H1 (cell line): ENCODE data around the gene NRROS. TPM values are rescaled to one million over a fixed set of nuclear protein-coding genes. Genes with fewer than 3 reads are reported as not detected.

ENCODE experiments used
- CTBP2 ChIP-seq: IDR thresholded peaks from 2 replicates; pipeline ENCODE4 v1.7.0; 2011; ENCODE audit warnings: borderline replicate concordance, mild to moderate bottlenecking, moderate library complexity, mixed read lengths, low read length; ENCODE audit not compliant: insufficient read depth, insufficient read length
- GTF2F1 ChIP-seq: IDR thresholded peaks from 2 replicates; pipeline ENCODE4 v1.6.1; 2012; ENCODE audit warnings: low read depth, low read length, improper control_type of control experiment, borderline replicate concordance
- TEAD4 ChIP-seq: IDR thresholded peaks from 2 replicates; pipeline ENCODE4 v1.6.1; 2012; ENCODE audit warnings: low read depth, low read length, inconsistent platforms, mixed read lengths
- polyA plus RNA-seq, 7 experiments: library from polyadenylated mRNA; depleted of rRNA in 3 of 7; stranded (reverse) in 5 of 7; unstranded in 2 of 7; fragments of >200 nt in 5 of 7; fragments of 200-250 nt in 2 of 7; gene quantifications; 1 replicate in 5 of 7; 2 replicates in 1 of 7; 4 replicates in 1 of 7; pipeline versions ENCODE4 v1.2.1 to v1.2.3, GENCODE V29; 2011 to 2013; ENCODE audit warnings: missing spikeins in 2 of 7, mixed read lengths in 2 of 7
- total RNA-seq: library from RNA; stranded (reverse); fragmentation: NEBNext Ultra II Directional; extraction: Animal tissue kit (Norgen Biotek cat#: 25700); gene quantifications from 2 replicates; pipeline ENCODE4 v1.2.1, GENCODE V29; 2021

Gene NRROS
- total and polyA plus RNA-seq, 2 of the 8 experiments (the other 6 are each of a cell fraction or from before 2014, with no cell fraction given) = 5.3 to 7.3 TPM

DNA sequence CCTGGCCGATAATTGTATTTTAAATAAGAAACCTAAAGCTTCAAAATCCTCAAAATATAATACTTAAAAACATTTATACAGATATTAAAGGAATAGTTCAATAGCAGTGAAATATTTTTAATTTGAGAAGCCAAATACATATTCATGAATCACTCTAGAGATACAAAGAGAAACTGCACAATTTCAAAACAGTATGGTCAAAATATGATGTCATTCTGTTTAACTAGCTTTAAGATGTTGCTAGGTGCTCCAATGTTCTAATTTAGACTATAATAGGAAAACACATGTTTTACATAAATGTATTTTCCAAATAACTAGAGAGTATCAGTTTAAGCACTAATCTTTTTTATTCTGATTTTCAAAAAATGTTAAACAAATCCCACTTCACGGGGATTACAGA lies 10.3 kb upstream of the NRROS start (continued):
- TF ChIP-seq TEAD4 (no peak), GTF2F1 (no peak), CTBP2 (no peak)
